Keratinocyte (primary cell): ENCODE results near the gene MCEE. TPM values are rescaled to one million over a fixed set of nuclear protein-coding genes. Genes with fewer than 3 reads are reported as not detected.

Experiments used
- DNase-seq: peaks from one replicate; pipeline ENCODE4 v3.0.0-alpha.2; 2011; ENCODE audit warnings: low read depth, missing footprints, low spot score
- FAIRE-seq: peaks from 2 replicates; lab custom pipeline; 2011; peaks lifted over from hg19 to GRCh38; lab: Jason Lieb, UNC
- H2AFZ ChIP-seq: 2 replicates; pipeline ENCODE4 v1.6.0; 2012; ENCODE audit warnings: low read length, control low read depth, inconsistent platforms; ENCODE audit not compliant: control insufficient read depth
- H3K27ac ChIP-seq: 2 replicates; pipeline ENCODE4 v1.5.1; 2011; ENCODE audit warnings: low read length; ENCODE audit not compliant: control insufficient read depth, insufficient read depth
- H3K27me3 ChIP-seq: 3 replicates; pipeline ENCODE4 v1.6.0; 2011; ENCODE audit warnings: low read length; ENCODE audit not compliant: control insufficient read depth, insufficient read depth; ENCODE audit errors: extremely low read depth
- H3K36me3 ChIP-seq, 2 experiments: 2 replicates in 1 of 2; 3 replicates in 1 of 2; pipeline ENCODE4 v1.5.1; 2011; ENCODE audit warnings: low read length in 2 of 2, mild to moderate bottlenecking in 1 of 2; ENCODE audit not compliant: control insufficient read depth in 2 of 2, insufficient read depth in 2 of 2; ENCODE audit errors: extremely low read depth in 1 of 2
- H3K4me1 ChIP-seq: 3 replicates; pipeline ENCODE4 v1.5.1; 2011; ENCODE audit warnings: low read length; ENCODE audit not compliant: control insufficient read depth, insufficient read depth; ENCODE audit errors: extremely low read depth
- H3K4me2 ChIP-seq: 3 replicates; pipeline ENCODE4 v1.6.0; 2011; ENCODE audit warnings: low read depth, low read length; ENCODE audit not compliant: control insufficient read depth, insufficient read depth; ENCODE audit errors: extremely low read depth
- H3K4me3 ChIP-seq, 3 experiments: fragments of 200-600 bp in 1 of 3; sonication (generic) in 1 of 3; 2 replicates in 2 of 3; 3 replicates in 1 of 3; pipeline ENCODE4 v1.5.1; 2011 to 2016; ENCODE audit warnings: low read length in 3 of 3, mild to moderate bottlenecking in 3 of 3, control low read depth in 2 of 3, inconsistent platforms in 1 of 3, low read depth in 1 of 3, mixed read lengths in 1 of 3, mixed run types in 1 of 3, moderate library complexity in 1 of 3; ENCODE audit not compliant: control insufficient read depth in 2 of 3, insufficient read depth in 2 of 3; ENCODE audit errors: extremely low read depth in 1 of 3
- H3K79me2 ChIP-seq: 2 replicates; pipeline ENCODE4 v1.6.0; 2012; ENCODE audit warnings: low read length; ENCODE audit not compliant: control insufficient read depth, insufficient read depth
- H3K9ac ChIP-seq: 3 replicates; pipeline ENCODE4 v1.6.0; 2011; ENCODE audit warnings: low read length; ENCODE audit not compliant: control insufficient read depth, insufficient read depth; ENCODE audit errors: extremely low read depth
- H3K9me1 ChIP-seq: 3 replicates; pipeline ENCODE4 v1.6.0; 2011; ENCODE audit warnings: low read length; ENCODE audit not compliant: control insufficient read depth, insufficient read depth; ENCODE audit errors: extremely low read depth
- H3K9me3 ChIP-seq: 2 replicates; pipeline ENCODE4 v1.5.1; 2012; ENCODE audit warnings: low read depth, low read length; ENCODE audit not compliant: control insufficient read depth
- H4K20me1 ChIP-seq: 3 replicates; pipeline ENCODE4 v1.6.0; 2011; ENCODE audit warnings: low read length; ENCODE audit not compliant: control insufficient read depth, insufficient read depth; ENCODE audit errors: extremely low read depth
- CTCF ChIP-seq, 3 experiments: IDR thresholded peaks in 1 of 3; conservative IDR thresholded peaks in 1 of 3; optimal IDR thresholded peaks in 1 of 3; 2 replicates in 2 of 3; 3 replicates in 1 of 3; pipeline versions ENCODE3 to v1.5.1; 2011; ENCODE audit warnings: low read length in 3 of 3, mild to moderate bottlenecking in 3 of 3, moderate library complexity in 2 of 3, control low read depth in 1 of 3, inconsistent platforms in 1 of 3; ENCODE audit not compliant: insufficient read depth in 2 of 3; ENCODE audit errors: extremely low read depth in 1 of 3
- EZH2 ChIP-seq: IDR thresholded peaks from one replicate; pipeline ENCODE4 v1.6.1; 2012; ENCODE audit warnings: inconsistent platforms, mild to moderate bottlenecking, low read length, moderate library complexity
- dilution Hi-C: fragments of 300-500 bp; cut with MboI; formaldehyde crosslinking; loops from one replicate; pipeline ENCODE4 v1.7.0; 2020; ENCODE audit warnings: low sequenced_read_pairs; ENCODE audit not compliant: extremely low pct_ligation_motif_present
- polyA plus RNA-seq, 5 experiments: library from polyadenylated mRNA; depleted of rRNA in 3 of 5; stranded (reverse) in 3 of 5; stranded (forward) in 1 of 5; unstranded in 1 of 5; fragments of >200 nt; gene quantifications; 1 replicate in 1 of 5; 2 replicates in 3 of 5; 3 replicates in 1 of 5; pipeline versions ENCODE4 v1.2.1 to v1.2.3, GENCODE V29; 2011 to 2012; ENCODE audit warnings: missing spikeins in 2 of 5, low read depth in 1 of 5, low replicate concordance in 1 of 5

MCEE gene
- polyA plus RNA-seq, 1 donor (not counting 4 experiments of a cell fraction or from before 2014, with no cell fraction given) = 7.4 TPM

- no peak overlapping the region for H3K4me3 ChIP-seq
- H3K79me2 ChIP-seq = no peaks in the 10 kb centered on the region
- no peak overlapping the region for H3K27ac ChIP-seq
- H4K20me1 ChIP-seq = no peaks in the 10 kb centered on the region
- no peaks in the 10 kb centered on the region for H3K36me3 ChIP-seq
- H3K9me1 ChIP-seq = peaks cover 2% of the 10 kb centered on the region
- no peak overlapping the region for H2AFZ ChIP-seq
- peaks cover 4% of the 10 kb centered on the region for H3K4me1 ChIP-seq
- no peak overlapping the region for H3K9ac ChIP-seq
- FAIRE-seq = no peak
- dilution Hi-C loops = no loop called here
- DNase-seq = no peak
- no peaks in the 10 kb centered on the region for H3K27me3 ChIP-seq
- H3K4me2 ChIP-seq = no peak overlapping the region
- no peak for TF ChIP-seq EZH2
- TF ChIP-seq CTCF (optimal IDR thresholded peaks at IDR 0.05 in 1 of 3, IDR thresholded peaks at IDR 0.05 in 1 of 3, conservative IDR thresholded peaks at IDR 0.05 in 1 of 3; ENCODE audit: extremely low read depth in 1 of 3, insufficient read depth in 2 of 3, low read length in 3 of 3) = no peak
- H3K9me3 ChIP-seq = no peaks in the 10 kb centered on the region
These were observed 8.6 kb downstream of the MCEE start for GRCh38 chr2:71121479-71121878.

- Histone ChIP-seq H3K4me1 (peaks cover 4% of the 10 kb centered on the region), H3K9ac (no peak overlapping the region), H4K20me1 (no peaks in the 10 kb centered on the region), H3K79me2 (no peaks in the 10 kb centered on the region), H3K9me1 (peaks cover 2% of the 10 kb centered on the region), H2AFZ (no peak overlapping the region), H3K9me3 (no peaks in the 10 kb centered on the region), H3K36me3 (no peaks in the 10 kb centered on the region), H3K4me2 (no peak overlapping the region), H3K27ac (no peak overlapping the region), H3K27me3 (no peaks in the 10 kb centered on the region), H3K4me3 (no peak overlapping the region)
- dilution Hi-C loops = no loop called here
- TF ChIP-seq CTCF (optimal IDR thresholded peaks at IDR 0.05 in 1 of 3, IDR thresholded peaks at IDR 0.05 in 1 of 3, conservative IDR thresholded peaks at IDR 0.05 in 1 of 3; ENCODE audit: extremely low read depth in 1 of 3, insufficient read depth in 2 of 3, low read length in 3 of 3) (no peak), EZH2 (no peak)
- FAIRE-seq (no peak), DNase-seq (no peak)
These were observed 9.8 kb downstream of the MCEE start for GRCh38 chr2:71120195-71120594.
